Stimulated activated naive CD8-positive, alpha-beta T cell treated with anti-CD3 and anti-CD28 coated beads, Interleukin-15, Interleukin-2, amounts not matched to agents 100 ng/mL and 50 ng/mL, for 24 hours (primary cell): Measurements from ENCODE around the gene FXR2.
"Not testable (repeated sequence)": the region's sequence is repeated elsewhere in the genome, so short reads cannot be mapped to it uniquely, and the experiment has no call there.

Experiments
- H3K27ac Mint-ChIP-seq: one replicate; pipeline ENCODE4 v1.8.0; 2021; ENCODE audit warnings: mild to moderate bottlenecking, mixed read lengths
- H3K27me3 Mint-ChIP-seq: one replicate; pipeline ENCODE4 v1.8.0; 2021; ENCODE audit warnings: mixed read lengths
- H3K36me3 Mint-ChIP-seq: one replicate; pipeline ENCODE4 v1.8.0; 2021; ENCODE audit warnings: low read depth, mixed read lengths
- H3K4me1 Mint-ChIP-seq: one replicate; pipeline ENCODE4 v1.8.0; 2021; ENCODE audit warnings: low read depth, mixed read lengths
- H3K4me3 Mint-ChIP-seq: one replicate; pipeline ENCODE4 v1.8.0; 2021; ENCODE audit warnings: mild to moderate bottlenecking, mixed read lengths
- H3K9me3 Mint-ChIP-seq: one replicate; pipeline ENCODE4 v1.8.0; 2021; ENCODE audit warnings: mixed read lengths

FXR2 gene

GRCh38 chr17:7636163-7636562 is 21.5 kb upstream of the FXR2 start:
- no peaks in the 10 kb centered on the region for H3K9me3 Mint-ChIP-seq
- H3K27ac Mint-ChIP-seq = no peak overlapping the region
- no peaks in the 10 kb centered on the region for H3K36me3 Mint-ChIP-seq
- no peaks in the 10 kb centered on the region for H3K27me3 Mint-ChIP-seq
- H3K4me3 Mint-ChIP-seq = no peak overlapping the region
- H3K4me1 Mint-ChIP-seq = no peaks in the 10 kb centered on the region

- Mint-ChIP-seq H3K4me1 (no peaks in the 10 kb centered on the region), H3K27me3 (no peaks in the 10 kb centered on the region), H3K9me3 (no peaks in the 10 kb centered on the region), H3K4me3 (no peak overlapping the region), H3K27ac (no peak overlapping the region), H3K36me3 (no peaks in the 10 kb centered on the region)
These were observed 19.7 kb upstream of the FXR2 start for GRCh38 chr17:7634384-7634783.

GRCh38 chr17:7633093-7633492 is 18.4 kb upstream of the FXR2 start:
- Mint-ChIP-seq H3K27ac (no peak overlapping the region), H3K9me3 (no peaks in the 10 kb centered on the region), H3K36me3 (no peaks in the 10 kb centered on the region), H3K4me1 (no peaks in the 10 kb centered on the region), H3K27me3 (no peaks in the 10 kb centered on the region), H3K4me3 (no peak overlapping the region)

- Mint-ChIP-seq H3K4me3 (no peak overlapping the region), H3K36me3 (no peaks in the 10 kb centered on the region), H3K4me1 (no peaks in the 10 kb centered on the region), H3K27me3 (no peaks in the 10 kb centered on the region), H3K27ac (no peak overlapping the region), H3K9me3 (no peaks in the 10 kb centered on the region)
These were observed 17.8 kb upstream of the FXR2 start for GRCh38 chr17:7632492-7632894.

GRCh38 chr17:7631398-7632380 is 17.0 kb upstream of the FXR2 start:
- Mint-ChIP-seq H3K4me1 (peaks cover 5% of the 10 kb centered on the region), H3K27me3 (no peaks in the 10 kb centered on the region), H3K9me3 (no peaks in the 10 kb centered on the region), H3K27ac (no peak overlapping the region), H3K4me3 (no peak overlapping the region), H3K36me3 (no peaks in the 10 kb centered on the region)

GRCh38 chr17:7629939-7630571 is 15.4 kb upstream of the FXR2 start, which contains the start of gene SHBG:
Gene SHBG, plus strand, starts transcription at chr17:7630135. Its CDS starts 38 bp downstream, at chr17:7630173.
- Mint-ChIP-seq H3K27me3 (no peaks in the 10 kb centered on the region), H3K27ac (no peak within 1 kb of the TSS), H3K4me1 (peaks cover 10% of the 10 kb centered on the region), H3K9me3 (no peaks in the 10 kb centered on the region), H3K36me3 (no peaks in the 10 kb centered on the region), H3K4me3 (no peak within 1 kb of the TSS)

- Mint-ChIP-seq H3K9me3 (no peaks in the 10 kb centered on the region), H3K27me3 (no peaks in the 10 kb centered on the region), H3K27ac (peak within 1 kb of the TSS; percentile 61), H3K4me1 (peaks cover 10% of the 10 kb centered on the region), H3K36me3 (no peaks in the 10 kb centered on the region), H3K4me3 (peak within 1 kb of the TSS; percentile 85)
These were observed 12.8 kb upstream of the FXR2 start, which contains the start of gene SAT2 for GRCh38 chr17:7627250-7628121. Gene SAT2, minus strand, starts transcription at chr17:7627821. Its CDS starts 186 bp downstream, at chr17:7627635.

GRCh38 chr17:7626956-7627249 is 12.2 kb upstream of the FXR2 start:
- Mint-ChIP-seq H3K36me3 (no peaks in the 10 kb centered on the region), H3K4me3 (peak overlapping the region; percentile 85), H3K9me3 (no peaks in the 10 kb centered on the region), H3K27ac (peak overlapping the region; percentile 61), H3K27me3 (no peaks in the 10 kb centered on the region), H3K4me1 (peaks cover 10% of the 10 kb centered on the region)

- H3K27ac Mint-ChIP-seq = no peak overlapping the region
These were observed 11.6 kb upstream of the FXR2 start for GRCh38 chr17:7626307-7626706.

GRCh38 chr17:7625749-7626148 is 11.1 kb upstream of the FXR2 start:
- not testable (repeated sequence) for H3K9me3 Mint-ChIP-seq, H3K27ac Mint-ChIP-seq, H3K36me3 Mint-ChIP-seq, H3K27me3 Mint-ChIP-seq, H3K4me1 Mint-ChIP-seq, H3K4me3 Mint-ChIP-seq

More at GRCh38 chr17:7626307-7626706, 11.6 kb upstream of the FXR2 start:
- Mint-ChIP-seq H3K4me3 (peak overlapping the region; percentile 85), H3K4me1 (peaks cover 10% of the 10 kb centered on the region), H3K36me3 (no peaks in the 10 kb centered on the region), H3K9me3 (no peaks in the 10 kb centered on the region), H3K27me3 (no peaks in the 10 kb centered on the region)

- Mint-ChIP-seq H3K4me3 (no peak overlapping the region), H3K27me3 (no peaks in the 10 kb centered on the region), H3K36me3 (no peaks in the 10 kb centered on the region), H3K4me1 (peaks cover 10% of the 10 kb centered on the region), H3K9me3 (no peaks in the 10 kb centered on the region), H3K27ac (no peak overlapping the region)
These were observed 9.0 kb upstream of the FXR2 start for GRCh38 chr17:7623661-7624060.

- H3K27ac Mint-ChIP-seq = no peak overlapping the region
- H3K27me3 Mint-ChIP-seq = no peaks in the 10 kb centered on the region
- no peaks in the 10 kb centered on the region for H3K36me3 Mint-ChIP-seq
- no peaks in the 10 kb centered on the region for H3K4me1 Mint-ChIP-seq
- H3K4me3 Mint-ChIP-seq = no peak overlapping the region
- no peaks in the 10 kb centered on the region for H3K9me3 Mint-ChIP-seq
These were observed 6.1 kb upstream of the FXR2 start for GRCh38 chr17:7620835-7621234.

- Mint-ChIP-seq H3K36me3 (no peaks in the 10 kb centered on the region), H3K27me3 (no peaks in the 10 kb centered on the region), H3K9me3 (no peaks in the 10 kb centered on the region), H3K4me1 (peaks cover 10% of the 10 kb centered on the region), H3K27ac (no peak overlapping the region), H3K4me3 (no peak overlapping the region)
These were observed 3.9 kb upstream of the FXR2 start for GRCh38 chr17:7618608-7619007.

- Mint-ChIP-seq H3K4me3 (peak overlapping the region; percentile 83), H3K9me3 (no peaks in the 10 kb centered on the region), H3K27me3 (no peaks in the 10 kb centered on the region), H3K36me3 (peaks cover 16% of the 10 kb centered on the region), H3K27ac (peak overlapping the region; percentile 86), H3K4me1 (peaks cover 41% of the 10 kb centered on the region)
These were observed 609 bp upstream of the FXR2 start for GRCh38 chr17:7615265-7615747.
